Smooth muscle cell (in vitro differentiated cells): ENCODE measurements around the gene ATP8A2. TPM values are rescaled to one million over a fixed set of nuclear protein-coding genes. Genes with fewer than 3 reads are reported as not detected.

ENCODE experiments used
- DNase-seq: peaks from one replicate; lab custom pipeline; 2025; ENCODE audit not compliant: unreplicated experiment; lab: John Stamatoyannopoulos, UW
- H2AFZ ChIP-seq: fragments of 200-600 bp; sonication (generic); 2 replicates; pipeline ENCODE4 v1.6.0; 2016; ENCODE audit warnings: antibody characterized with exemption, low read depth, mild to moderate bottlenecking
- H3F3A ChIP-seq: fragments of 200-600 bp; sonication (generic); 2 replicates; pipeline ENCODE4 v1.6.0; 2017; ENCODE audit warnings: antibody characterized with exemption, low read depth
- H3K27ac ChIP-seq: fragments of 200-600 bp; sonication (generic); 2 replicates; pipeline ENCODE4 v1.5.1; 2016; ENCODE audit warnings: low read depth, mild to moderate bottlenecking
- H3K27me3 ChIP-seq: fragments of 200-600 bp; sonication (generic); 2 replicates; pipeline ENCODE4 v1.6.1; 2016; ENCODE audit warnings: low read depth, mild to moderate bottlenecking
- H3K36me3 ChIP-seq: fragments of 200-600 bp; sonication (generic); 2 replicates; pipeline ENCODE4 v1.5.1; 2016; ENCODE audit warnings: low read depth
- H3K4me1 ChIP-seq: fragments of 200-600 bp; sonication (generic); 2 replicates; pipeline ENCODE4 v1.5.1; 2016; ENCODE audit warnings: low read depth
- H3K4me2 ChIP-seq: fragments of 200-600 bp; sonication (generic); 2 replicates; pipeline ENCODE4 v1.6.0; 2016; ENCODE audit warnings: mild to moderate bottlenecking
- H3K4me3 ChIP-seq: fragments of 200-600 bp; sonication (generic); 2 replicates; pipeline ENCODE4 v1.5.1; 2016; ENCODE audit warnings: mild to moderate bottlenecking
- H3K79me2 ChIP-seq: fragments of 200-600 bp; sonication (generic); 2 replicates; pipeline ENCODE4 v1.6.0; 2016; ENCODE audit warnings: low read depth, mild to moderate bottlenecking
- H3K9ac ChIP-seq: fragments of 200-600 bp; sonication (generic); 2 replicates; pipeline ENCODE4 v1.6.0; 2016; ENCODE audit warnings: low read depth
- H3K9me3 ChIP-seq: fragments of 200-600 bp; sonication (generic); replicated peaks from 2 replicates; pipeline ENCODE4 v1.5.1; 2016; ENCODE audit warnings: low read depth
- H4K20me1 ChIP-seq: fragments of 200-600 bp; sonication (generic); 2 replicates; pipeline ENCODE4 v1.6.0; 2016; ENCODE audit warnings: low read depth
- WGBS: methylation state at CpG from one replicate; pipeline ENCODE4 v1.1.7; 2016; ENCODE audit warnings: low lambda C conversion rate; 5-methylcytosine and 5-hydroxymethylcytosine counted together
- polyA plus RNA-seq: library from polyadenylated mRNA; unstranded; fragments of >200 nt; fragmentation: Nextera tagmentation; extraction: Ambion mirVana; gene quantifications from 2 replicates; pipeline ENCODE4 v1.2.1, GENCODE V29; 2016
- total RNA-seq: library from RNA; depleted of rRNA; stranded (reverse); fragments of >200 nt; gene quantifications from 2 replicates; pipeline ENCODE4 v1.2.3, GENCODE V29; 2014
- TF ChIP-seq, protein P1 (sequence below): fragments of 200-600 bp; sonication (generic); IDR thresholded peaks from 2 replicates; pipeline ENCODE4 v1.5.1; 2017; ENCODE audit warnings: borderline replicate concordance, mild to moderate bottlenecking, antibody characterized with exemption; ENCODE audit not compliant: insufficient read depth, poor library complexity, severe bottlenecking

The ATP8A2 gene
- total and polyA plus RNA-seq, 2 experiments from 2014 or later: under 0.01 to 0.06 TPM

DNA sequence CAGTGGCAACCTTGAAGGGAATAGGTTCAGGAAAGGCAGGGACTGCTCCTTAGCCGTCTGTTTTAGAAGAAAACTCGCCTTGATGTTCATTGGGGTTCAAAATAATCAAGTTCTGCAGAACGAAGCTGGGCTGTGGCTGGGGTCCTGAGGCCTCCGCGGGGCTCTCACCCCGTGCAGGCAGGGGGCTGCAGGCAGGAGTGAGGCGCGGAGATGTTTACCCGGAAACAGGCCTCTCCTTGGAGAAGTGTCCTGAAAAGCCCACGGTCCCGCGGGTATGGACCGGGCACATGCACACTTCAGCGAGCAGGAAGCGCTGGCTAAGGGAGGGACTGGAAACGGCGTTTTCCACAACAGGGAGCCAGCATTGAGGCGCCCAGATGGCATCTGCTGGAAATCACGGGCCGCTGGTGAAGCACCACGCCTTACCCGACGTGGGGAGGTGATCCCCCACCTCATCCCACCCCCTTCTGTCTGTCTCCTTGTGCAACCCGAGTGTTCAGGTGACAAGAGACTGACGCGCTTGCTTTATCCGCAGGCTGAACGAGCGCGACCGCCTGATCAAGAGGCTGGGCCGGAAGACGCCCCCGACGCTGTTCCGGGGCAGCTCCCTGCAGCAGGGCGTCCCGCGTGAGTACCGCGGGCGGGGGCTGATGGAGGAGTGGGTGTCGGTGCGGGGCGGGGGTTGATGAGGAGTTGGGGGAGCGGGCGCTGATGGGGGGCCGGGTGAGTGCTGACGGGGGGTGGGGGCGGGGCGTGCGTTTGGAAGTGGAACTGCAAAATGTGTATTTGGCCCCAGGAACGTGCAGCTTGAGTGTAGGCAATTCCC, 640.4 kb downstream of the ATP8A2 start:
- WGBS: 87% methylated on average over 41 of the region's 53 CpGs
- TF ChIP-seq, protein P1, sequence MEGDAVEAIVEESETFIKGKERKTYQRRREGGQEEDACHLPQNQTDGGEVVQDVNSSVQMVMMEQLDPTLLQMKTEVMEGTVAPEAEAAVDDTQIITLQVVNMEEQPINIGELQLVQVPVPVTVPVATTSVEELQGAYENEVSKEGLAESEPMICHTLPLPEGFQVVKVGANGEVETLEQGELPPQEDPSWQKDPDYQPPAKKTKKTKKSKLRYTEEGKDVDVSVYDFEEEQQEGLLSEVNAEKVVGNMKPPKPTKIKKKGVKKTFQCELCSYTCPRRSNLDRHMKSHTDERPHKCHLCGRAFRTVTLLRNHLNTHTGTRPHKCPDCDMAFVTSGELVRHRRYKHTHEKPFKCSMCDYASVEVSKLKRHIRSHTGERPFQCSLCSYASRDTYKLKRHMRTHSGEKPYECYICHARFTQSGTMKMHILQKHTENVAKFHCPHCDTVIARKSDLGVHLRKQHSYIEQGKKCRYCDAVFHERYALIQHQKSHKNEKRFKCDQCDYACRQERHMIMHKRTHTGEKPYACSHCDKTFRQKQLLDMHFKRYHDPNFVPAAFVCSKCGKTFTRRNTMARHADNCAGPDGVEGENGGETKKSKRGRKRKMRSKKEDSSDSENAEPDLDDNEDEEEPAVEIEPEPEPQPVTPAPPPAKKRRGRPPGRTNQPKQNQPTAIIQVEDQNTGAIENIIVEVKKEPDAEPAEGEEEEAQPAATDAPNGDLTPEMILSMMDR: no peak
- Histone ChIP-seq H3F3A (no peaks in the 10 kb centered on the region), H3K4me3 (no peak overlapping the region), H3K27me3 (no peaks in the 10 kb centered on the region), H3K79me2 (no peaks in the 10 kb centered on the region), H2AFZ (no peak overlapping the region), H3K4me2 (no peak overlapping the region), H3K9me3 (no peaks in the 10 kb centered on the region), H3K27ac (no peak overlapping the region), H3K4me1 (no peaks in the 10 kb centered on the region), H3K9ac (no peak overlapping the region), H4K20me1 (no peaks in the 10 kb centered on the region), H3K36me3 (no peaks in the 10 kb centered on the region)
- no peak for DNase-seq

DNA sequence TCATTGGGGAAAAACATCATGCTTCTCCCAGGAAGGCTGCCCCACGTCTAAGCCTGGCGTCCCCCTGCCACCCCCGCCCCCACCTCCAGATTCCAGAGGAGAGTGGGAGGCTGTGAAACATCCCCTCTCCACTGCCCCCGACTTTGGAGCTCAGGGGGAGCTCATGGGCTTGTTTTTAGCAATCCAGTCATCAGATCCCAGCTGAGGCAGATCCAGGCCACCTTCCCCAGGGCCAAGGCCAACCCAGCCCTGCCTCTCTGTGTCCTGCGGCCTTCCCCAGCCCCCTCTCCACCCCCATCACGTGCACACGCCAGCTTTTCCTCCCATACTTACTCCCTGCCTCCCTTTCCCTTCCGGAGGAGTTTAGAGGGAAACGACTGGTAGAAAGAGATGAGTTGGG, 641.2 kb downstream of the ATP8A2 start:
- 85% methylated on average over 8 of the region's 9 CpGs for WGBS

DNA sequence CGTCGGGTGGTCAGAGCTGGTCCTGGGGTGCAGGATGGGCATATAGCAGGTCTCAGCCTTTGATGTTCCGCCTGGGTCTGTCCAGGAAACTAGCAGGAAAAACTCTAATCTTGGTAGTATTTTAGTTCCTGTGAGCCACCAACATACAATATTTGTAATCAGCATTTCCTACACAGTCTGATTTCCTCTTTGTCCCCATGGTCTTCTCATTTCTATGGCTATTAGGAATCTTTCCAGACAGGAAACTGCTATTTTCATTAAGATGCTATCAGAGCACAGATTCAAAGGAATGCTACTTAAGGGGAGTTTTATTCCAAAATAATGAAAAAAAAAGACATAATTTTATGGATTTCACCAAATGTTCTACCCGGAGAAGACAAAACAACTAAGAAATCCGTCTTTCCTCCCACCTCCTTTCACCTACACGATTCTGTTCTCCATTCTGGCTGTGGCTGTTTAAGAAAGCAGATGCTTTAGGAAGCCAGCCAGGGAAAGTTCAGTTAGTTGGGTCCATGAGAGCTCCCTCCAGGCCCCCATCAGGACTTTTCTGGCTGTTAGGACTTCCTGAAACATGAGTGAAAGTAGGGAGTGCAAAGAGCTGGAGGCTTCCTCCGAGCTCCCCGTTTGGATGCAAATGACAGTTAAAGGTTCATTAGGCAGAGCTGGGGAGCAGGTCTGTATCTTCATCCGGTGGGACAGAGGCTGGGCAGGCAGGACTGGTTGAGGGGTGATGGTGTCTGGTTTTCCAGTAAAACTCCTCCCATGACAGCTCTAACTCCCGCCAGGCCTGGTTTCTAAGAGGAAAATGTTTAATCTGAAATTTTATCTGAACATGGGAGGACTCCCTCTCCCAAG, 643.7 kb downstream of the ATP8A2 start:
- WGBS: 87% methylated on average over 10 of the region's 10 CpGs

More for the DNA sequence above, 641.2 kb downstream of the ATP8A2 start:
- H3K4me2 ChIP-seq: no peak overlapping the region
- no peaks in the 10 kb centered on the region for H3K4me1 ChIP-seq
- DNase-seq: no peak
- no peaks in the 10 kb centered on the region for H3K9me3 ChIP-seq
- H4K20me1 ChIP-seq: no peaks in the 10 kb centered on the region
- no peak overlapping the region for H3K9ac ChIP-seq
- no peaks in the 10 kb centered on the region for H3K79me2 ChIP-seq
- H3K27ac ChIP-seq: no peak overlapping the region
- no peak overlapping the region for H3K4me3 ChIP-seq
- no peaks in the 10 kb centered on the region for H3F3A ChIP-seq
- TF ChIP-seq, protein P1: no peak
- H2AFZ ChIP-seq: no peak overlapping the region
- no peaks in the 10 kb centered on the region for H3K27me3 ChIP-seq
- H3K36me3 ChIP-seq: no peaks in the 10 kb centered on the region

More for the DNA sequence above, 643.7 kb downstream of the ATP8A2 start:
- H3K4me3 ChIP-seq: no peak overlapping the region
- no peaks in the 10 kb centered on the region for H3K9me3 ChIP-seq
- no peak overlapping the region for H2AFZ ChIP-seq
- H3K9ac ChIP-seq: no peak overlapping the region
- H3K4me2 ChIP-seq: no peak overlapping the region
- no peaks in the 10 kb centered on the region for H3K27me3 ChIP-seq
- H3K36me3 ChIP-seq: no peaks in the 10 kb centered on the region
- H3K4me1 ChIP-seq: no peaks in the 10 kb centered on the region
- H3K79me2 ChIP-seq: no peaks in the 10 kb centered on the region
- no peak overlapping the region for H3K27ac ChIP-seq
- DNase-seq: no peak
- H4K20me1 ChIP-seq: no peaks in the 10 kb centered on the region
- TF ChIP-seq, protein P1: no peak
- no peaks in the 10 kb centered on the region for H3F3A ChIP-seq
